OCI-LY1 (cell line): ENCODE results near the gene DPH3.

Experiments used
- H2AFZ ChIP-seq: fragments of 200-600 bp; sonication (generic), shearing (Covaris generic); 2 replicates; pipeline ENCODE4 v1.6.0; 2014; ENCODE audit warnings: antibody characterized with exemption, mild to moderate bottlenecking, low read length
- H3F3A ChIP-seq: fragments of 200-600 bp; sonication (generic), shearing (Covaris generic); 2 replicates; pipeline ENCODE4 v1.6.0; 2014; ENCODE audit warnings: mild to moderate bottlenecking, antibody characterized with exemption, low read length, moderate library complexity; ENCODE audit not compliant: insufficient read depth
- H3K27ac ChIP-seq: fragments of 200-600 bp; sonication (generic); 2 replicates; pipeline ENCODE4 v1.5.1; 2014; ENCODE audit warnings: low read length, mixed run types, mild to moderate bottlenecking, low read depth; ENCODE audit not compliant: poor library complexity, severe bottlenecking
- H3K27me3 ChIP-seq: fragments of 200-600 bp; sonication (generic); 2 replicates; pipeline ENCODE4 v1.6.0; 2014; ENCODE audit warnings: antibody characterized with exemption, mild to moderate bottlenecking, low read length, moderate library complexity; ENCODE audit not compliant: insufficient read depth
- H3K36me3 ChIP-seq: fragments of 200-600 bp; sonication (generic); 2 replicates; pipeline ENCODE4 v1.6.1; 2014; ENCODE audit warnings: mild to moderate bottlenecking, antibody characterized with exemption, low read length, moderate library complexity, mixed read lengths; ENCODE audit not compliant: insufficient read depth
- H3K4me1 ChIP-seq: fragments of 200-600 bp; sonication (generic); 2 replicates; pipeline ENCODE4 v1.5.1; 2014; ENCODE audit warnings: mild to moderate bottlenecking, low read length, moderate library complexity; ENCODE audit not compliant: insufficient read depth, severe bottlenecking
- H3K4me2 ChIP-seq: fragments of 200-600 bp; sonication (generic), shearing (Covaris generic); 2 replicates; pipeline ENCODE4 v1.6.1; 2014; ENCODE audit warnings: low read length
- H3K4me3 ChIP-seq: fragments of 200-600 bp; sonication (generic); 2 replicates; pipeline ENCODE4 v1.5.1; 2014; ENCODE audit warnings: low read length, low read depth, mild to moderate bottlenecking, mixed read lengths; ENCODE audit not compliant: poor library complexity, severe bottlenecking
- H3K79me2 ChIP-seq: fragments of 200-600 bp; shearing (Covaris generic); 2 replicates; pipeline ENCODE4 v1.6.1; 2016; ENCODE audit warnings: mixed run types, low read length, mixed read lengths; ENCODE audit not compliant: insufficient read depth
- H3K9ac ChIP-seq: fragments of 200-600 bp; sonication (generic), shearing (Covaris generic); 2 replicates; pipeline ENCODE4 v1.6.1; 2014; ENCODE audit warnings: mild to moderate bottlenecking, low read length, mixed read lengths
- H3K9me2 ChIP-seq: fragments of 200-600 bp; sonication (generic), shearing (Covaris generic); 2 replicates; pipeline ENCODE4 v1.6.1; 2014; ENCODE audit warnings: low read depth, mild to moderate bottlenecking, low read length, mixed read lengths
- H3K9me3 ChIP-seq: fragments of 200-600 bp; shearing (Covaris generic); 2 replicates; pipeline ENCODE4 v1.6.1; 2014; ENCODE audit warnings: low read length, mixed read lengths
- H4K20me1 ChIP-seq: fragments of 200-600 bp; sonication (generic), shearing (Covaris generic); 2 replicates; pipeline ENCODE4 v1.6.0; 2016; ENCODE audit warnings: mild to moderate bottlenecking, low read length; ENCODE audit not compliant: insufficient read depth
- EZH2 ChIP-seq: fragments of 200-600 bp; sonication (generic), shearing (Covaris generic); IDR thresholded peaks from 2 replicates; pipeline ENCODE4 v1.8.0; 2017; ENCODE audit warnings: borderline replicate concordance, mixed run types, mild to moderate bottlenecking, antibody characterized with exemption, low read length, moderate library complexity, mixed read lengths
- TF ChIP-seq, protein P1 (sequence below): fragments of 200-600 bp; sonication (generic), shearing (Covaris generic); IDR thresholded peaks from 2 replicates; pipeline ENCODE4 v1.5.1; 2017; ENCODE audit warnings: mild to moderate bottlenecking, antibody characterized with exemption, low read length, moderate library complexity, mixed read lengths

The DPH3 gene

GRCh38 chr3:16288664-16289063 is 23.9 kb upstream of the DPH3 start:
- H3K4me2 ChIP-seq: no peak overlapping the region
- peaks cover 22% of the 10 kb centered on the region for H3K4me1 ChIP-seq
- H3K79me2 ChIP-seq: no peaks in the 10 kb centered on the region
- no peak overlapping the region for H2AFZ ChIP-seq
- H3K9me3 ChIP-seq: 0 out of 2 replicates have a peak, but pooled peaks cover 3% of the 10 kb centered on the region
- H4K20me1 ChIP-seq: no peaks in the 10 kb centered on the region
- H3K4me3 ChIP-seq: no peak overlapping the region
- TF ChIP-seq, protein P1, sequence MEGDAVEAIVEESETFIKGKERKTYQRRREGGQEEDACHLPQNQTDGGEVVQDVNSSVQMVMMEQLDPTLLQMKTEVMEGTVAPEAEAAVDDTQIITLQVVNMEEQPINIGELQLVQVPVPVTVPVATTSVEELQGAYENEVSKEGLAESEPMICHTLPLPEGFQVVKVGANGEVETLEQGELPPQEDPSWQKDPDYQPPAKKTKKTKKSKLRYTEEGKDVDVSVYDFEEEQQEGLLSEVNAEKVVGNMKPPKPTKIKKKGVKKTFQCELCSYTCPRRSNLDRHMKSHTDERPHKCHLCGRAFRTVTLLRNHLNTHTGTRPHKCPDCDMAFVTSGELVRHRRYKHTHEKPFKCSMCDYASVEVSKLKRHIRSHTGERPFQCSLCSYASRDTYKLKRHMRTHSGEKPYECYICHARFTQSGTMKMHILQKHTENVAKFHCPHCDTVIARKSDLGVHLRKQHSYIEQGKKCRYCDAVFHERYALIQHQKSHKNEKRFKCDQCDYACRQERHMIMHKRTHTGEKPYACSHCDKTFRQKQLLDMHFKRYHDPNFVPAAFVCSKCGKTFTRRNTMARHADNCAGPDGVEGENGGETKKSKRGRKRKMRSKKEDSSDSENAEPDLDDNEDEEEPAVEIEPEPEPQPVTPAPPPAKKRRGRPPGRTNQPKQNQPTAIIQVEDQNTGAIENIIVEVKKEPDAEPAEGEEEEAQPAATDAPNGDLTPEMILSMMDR: no peak
- TF ChIP-seq EZH2: no peak
- no peak overlapping the region for H3K9ac ChIP-seq
- H3K27me3 ChIP-seq: no peaks in the 10 kb centered on the region
- 0 out of 2 replicates have a peak, but pooled peaks cover 6% of the 10 kb centered on the region for H3F3A ChIP-seq
- H3K27ac ChIP-seq: no peak overlapping the region
- no peaks in the 10 kb centered on the region for H3K9me2 ChIP-seq
- H3K36me3 ChIP-seq: peaks cover 38% of the 10 kb centered on the region

DNA sequence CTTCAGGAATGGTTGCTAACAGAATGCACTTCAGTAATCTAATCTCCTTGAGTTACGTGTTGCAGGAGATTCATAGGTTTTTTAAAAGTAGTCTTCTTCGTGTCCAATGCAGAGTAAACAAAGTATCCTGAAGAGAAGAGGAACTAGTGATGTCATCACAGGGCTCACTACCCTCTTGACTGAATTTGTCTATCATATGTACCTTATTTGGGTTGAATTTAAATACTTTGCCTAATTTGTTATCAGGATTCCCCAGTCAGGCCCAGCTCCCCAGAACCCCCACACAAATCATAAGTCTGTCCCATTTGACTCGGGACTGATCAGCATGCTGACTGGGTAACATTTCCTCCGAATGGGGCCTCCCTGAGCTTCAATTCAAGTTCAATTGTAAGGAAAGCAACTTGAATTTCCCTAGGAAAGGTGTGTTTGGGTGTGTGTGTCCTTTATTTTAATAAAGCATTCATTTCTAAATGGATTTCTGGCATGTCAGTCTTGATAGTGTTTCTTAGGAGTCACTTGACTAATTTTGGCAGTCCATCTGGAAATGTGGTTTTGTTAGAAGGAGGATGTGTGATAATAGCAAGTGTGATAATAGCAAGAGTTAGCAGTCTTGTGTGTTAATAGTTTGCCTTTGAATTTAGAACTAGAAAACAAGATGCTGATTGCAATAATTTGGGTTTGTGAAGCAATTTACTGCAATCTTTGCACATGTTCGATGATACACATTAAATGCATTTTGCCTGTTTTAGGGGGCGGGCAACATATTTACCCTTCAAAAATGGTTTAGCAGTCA is 22.2 kb upstream of the DPH3 start:
- Histone ChIP-seq H4K20me1 (no peaks in the 10 kb centered on the region), H3K79me2 (no peaks in the 10 kb centered on the region), H3K9me2 (no peaks in the 10 kb centered on the region), H3K9ac (no peak overlapping the region), H2AFZ (no peak overlapping the region), H3K36me3 (peaks cover 32% of the 10 kb centered on the region; the same call in 1 of the 2 replicates), H3K4me2 (no peak overlapping the region), H3K27me3 (no peaks in the 10 kb centered on the region), H3K4me3 (no peak overlapping the region), H3K4me1 (peaks cover 22% of the 10 kb centered on the region), H3F3A (0 out of 2 replicates have a peak, but pooled peaks cover 6% of the 10 kb centered on the region), H3K9me3 (no peaks in the 10 kb centered on the region), H3K27ac (no peak overlapping the region)
- TF ChIP-seq, protein P1: no peak
- no peak for TF ChIP-seq EZH2

DNA sequence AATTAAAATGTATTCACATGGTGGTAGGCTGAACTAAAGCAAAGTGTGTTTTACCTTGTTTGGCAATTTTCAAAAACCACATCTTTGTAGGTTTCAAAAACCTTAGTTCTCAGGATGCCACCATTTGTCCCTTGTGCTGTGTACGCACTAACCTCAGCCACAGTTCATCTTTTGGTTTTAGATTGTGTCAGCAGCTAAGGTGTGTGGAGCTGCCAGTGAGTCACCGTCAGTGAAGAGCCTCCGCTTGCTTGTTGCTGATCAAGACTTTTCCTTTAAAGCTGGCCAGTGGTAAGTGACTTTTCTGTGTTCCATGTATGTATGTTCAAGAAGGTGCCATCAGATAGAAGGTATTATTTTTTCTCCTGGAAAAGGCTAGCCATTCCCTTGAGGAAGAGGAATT is 21.4 kb upstream of the DPH3 start:
- Histone ChIP-seq H2AFZ (no peak overlapping the region), H3K27ac (no peak overlapping the region), H3K79me2 (no peaks in the 10 kb centered on the region), H3K9me2 (no peaks in the 10 kb centered on the region), H3F3A (0 out of 2 replicates have a peak, but pooled peaks cover 6% of the 10 kb centered on the region), H3K36me3 (peaks cover 30% of the 10 kb centered on the region; the same call in 1 of the 2 replicates), H3K4me1 (peaks cover 18% of the 10 kb centered on the region), H3K27me3 (no peaks in the 10 kb centered on the region), H4K20me1 (no peaks in the 10 kb centered on the region), H3K4me2 (no peak overlapping the region), H3K9ac (no peak overlapping the region), H3K4me3 (no peak overlapping the region), H3K9me3 (no peaks in the 10 kb centered on the region)
- TF ChIP-seq, protein P1: no peak
- no peak for TF ChIP-seq EZH2
